ENCODE measurements around the gene LRRC41. TPM values are rescaled to one million over a fixed set of nuclear protein-coding genes. Genes with fewer than 3 reads are reported as not detected.
"Not testable (repeated sequence)": the region's sequence is repeated elsewhere in the genome, so short reads cannot be mapped to it uniquely, and the experiment has no call there.

LRRC41 gene
- total RNA-seq, 1 donor from 2014 or later = 106 TPM

DNA sequence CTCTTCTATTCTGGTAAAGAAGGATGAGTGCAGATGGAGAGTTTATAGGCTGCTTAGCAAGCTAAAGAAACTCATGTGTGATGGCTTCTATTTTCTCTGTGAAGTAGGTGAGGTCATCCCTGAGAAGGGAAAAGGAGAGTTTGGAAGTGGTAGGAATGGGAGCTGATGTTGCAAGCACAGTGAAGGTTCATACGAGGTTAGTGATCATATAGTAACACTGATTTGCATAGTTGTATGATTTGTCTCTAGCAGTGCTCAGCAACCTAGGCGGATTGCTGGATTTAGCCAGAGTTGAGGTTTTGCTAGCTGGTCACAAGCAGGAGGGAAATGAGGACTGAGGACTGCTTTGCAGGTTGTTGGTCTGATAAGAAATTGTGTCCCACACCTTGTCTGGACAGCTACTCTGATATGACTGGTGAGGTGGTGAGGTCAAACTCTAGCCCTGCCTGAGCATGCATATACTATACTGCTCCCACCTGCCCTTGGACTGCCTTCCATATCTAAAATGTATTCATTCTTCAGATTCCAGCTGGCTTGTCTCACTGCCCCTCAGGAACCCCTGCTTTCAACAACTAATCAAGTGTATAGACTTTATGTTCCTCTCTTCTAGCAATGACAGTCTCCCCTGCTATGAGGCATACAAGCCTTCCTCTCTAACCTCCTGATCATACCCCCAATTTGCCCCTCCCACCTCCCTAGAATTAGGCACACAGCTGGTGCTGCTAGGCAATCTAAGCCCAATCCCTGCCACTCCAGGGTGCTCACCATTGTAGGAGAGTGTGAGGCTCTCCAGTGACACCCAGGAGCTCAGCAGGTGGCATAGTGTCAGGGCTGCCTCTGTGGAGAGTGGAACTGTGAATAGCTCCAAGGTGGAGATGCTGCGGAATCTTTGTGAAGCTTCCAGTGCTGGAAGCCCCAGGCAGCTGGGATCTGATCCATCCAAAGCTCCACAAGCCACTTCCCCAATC is 18.5 kb downstream of the LRRC41 start:
- DNase-seq (ENCODE audit: low read depth) = no peak

DNA sequence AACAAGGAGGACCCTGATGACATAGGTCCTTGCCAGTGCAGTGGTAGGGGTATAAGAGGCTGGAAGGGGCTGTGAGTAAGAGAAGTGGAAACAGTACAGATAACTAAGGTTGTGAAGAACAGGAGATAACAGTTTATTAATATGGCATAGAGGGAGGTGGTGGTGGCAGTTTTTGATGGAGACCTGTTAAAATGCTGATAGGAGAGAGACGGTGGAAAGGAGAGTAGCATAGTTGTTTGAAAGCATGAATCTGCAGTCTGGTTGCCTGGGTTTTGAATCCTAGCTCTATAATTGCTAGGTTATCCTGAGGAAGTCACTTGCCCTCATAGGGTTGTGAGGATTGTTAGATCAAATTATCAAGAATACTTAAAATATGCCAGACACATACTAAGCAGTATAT is 19.4 kb downstream of the LRRC41 start:
- no peak for DNase-seq (ENCODE audit: low read depth)

DNA sequence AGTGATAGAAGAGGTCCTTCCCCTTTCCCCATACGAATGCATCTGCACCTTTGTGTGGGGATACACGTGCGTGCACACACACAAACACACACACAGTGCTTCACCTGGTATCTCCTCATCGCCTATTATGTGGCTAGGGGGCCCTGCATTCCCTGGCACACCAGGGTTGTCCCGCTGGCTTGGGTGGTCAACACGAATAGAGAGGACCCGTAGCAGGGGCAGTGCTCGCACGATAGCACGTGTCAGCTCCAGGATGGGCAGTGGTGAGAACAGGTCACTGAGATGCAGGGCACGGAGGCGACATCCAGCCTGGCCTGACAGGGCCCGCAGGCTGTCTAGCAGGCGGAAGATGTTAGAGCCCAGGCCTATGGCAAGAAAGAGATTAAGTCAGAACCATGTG is 22.4 kb downstream of the LRRC41 start:
- DNase-seq (ENCODE audit: low read depth) = no peak

- no peak for DNase-seq (ENCODE audit: low read depth)
Observed at GRCh38 chr1:46280092-46280491, 23.3 kb downstream of the LRRC41 start.

- DNase-seq (ENCODE audit: low read depth) = no peak
Observed at GRCh38 chr1:46278807-46279206, 24.6 kb downstream of the LRRC41 start.

DNA sequence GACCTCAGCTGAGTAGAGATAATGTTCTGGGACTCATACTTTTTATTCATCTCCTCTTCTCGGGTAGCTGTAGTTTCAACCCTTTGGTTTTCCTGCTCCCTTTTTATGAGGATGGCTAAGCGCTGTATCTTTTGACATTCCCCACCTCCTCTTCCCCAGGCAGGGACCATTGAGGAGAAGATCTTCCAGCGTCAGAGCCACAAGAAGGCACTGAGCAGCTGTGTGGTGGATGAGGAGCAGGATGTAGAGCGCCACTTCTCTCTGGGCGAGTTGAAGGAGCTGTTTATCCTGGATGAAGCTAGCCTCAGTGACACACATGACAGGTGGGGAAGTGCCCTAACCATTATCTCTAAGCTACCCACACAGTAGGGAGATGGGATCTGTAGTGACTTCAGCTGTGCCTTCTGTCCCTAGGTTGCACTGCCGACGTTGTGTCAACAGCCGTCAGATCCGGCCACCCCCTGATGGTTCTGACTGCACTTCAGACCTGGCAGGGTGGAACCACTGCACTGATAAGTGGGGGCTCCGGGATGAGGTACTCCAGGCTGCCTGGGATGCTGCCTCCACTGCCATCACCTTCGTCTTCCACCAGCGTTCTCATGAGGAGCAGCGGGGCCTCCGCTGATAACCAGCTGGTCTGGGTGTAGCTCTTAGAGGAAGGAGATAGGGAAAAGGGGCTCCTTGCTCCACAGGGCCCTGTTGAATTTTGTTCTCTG is 25.6 kb downstream of the LRRC41 start:
- DNase-seq (ENCODE audit: low read depth) = no peak

- no peak for DNase-seq (ENCODE audit: low read depth)
Observed at GRCh38 chr1:46275030-46275337, 28.4 kb downstream of the LRRC41 start.

GRCh38 chr1:46274225-46275029 is 29.0 kb downstream of the LRRC41 start:
- no peak for DNase-seq (ENCODE audit: low read depth)

- DNase-seq (ENCODE audit: low read depth) = no peak
Observed at GRCh38 chr1:46268578-46268977, 34.8 kb downstream of the LRRC41 start.

GRCh38 chr1:46263146-46263545 is 40.3 kb downstream of the LRRC41 start:
- no peak for DNase-seq (ENCODE audit: low read depth)

GRCh38 chr1:46262508-46262907 is 40.9 kb downstream of the LRRC41 start:
- no peak for DNase-seq (ENCODE audit: low read depth)

- DNase-seq (ENCODE audit: low read depth) = no peak
Observed at GRCh38 chr1:46256523-46256922, 46.9 kb downstream of the LRRC41 start.

DNA sequence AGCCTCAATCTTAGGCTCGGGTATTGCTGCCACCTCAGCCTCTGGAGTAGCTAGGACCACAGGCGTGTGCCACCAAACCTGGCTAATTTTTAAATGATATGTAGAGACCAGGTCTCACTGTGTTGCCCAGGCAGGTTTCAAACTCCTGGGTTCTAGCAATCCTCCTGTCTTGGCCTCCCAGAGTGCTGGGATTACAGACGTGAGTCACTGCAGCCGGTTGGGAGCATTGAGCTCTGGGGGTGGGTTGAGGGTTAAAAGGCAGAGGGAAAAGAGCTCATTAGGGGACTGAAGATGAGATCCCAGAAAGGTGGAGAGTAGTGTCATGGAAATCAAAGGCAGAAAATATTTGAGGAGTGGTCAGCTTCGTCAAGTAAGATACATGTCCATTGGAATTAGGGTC is 48.7 kb downstream of the LRRC41 start:
- DNase-seq (ENCODE audit: low read depth) = no peak

DNA sequence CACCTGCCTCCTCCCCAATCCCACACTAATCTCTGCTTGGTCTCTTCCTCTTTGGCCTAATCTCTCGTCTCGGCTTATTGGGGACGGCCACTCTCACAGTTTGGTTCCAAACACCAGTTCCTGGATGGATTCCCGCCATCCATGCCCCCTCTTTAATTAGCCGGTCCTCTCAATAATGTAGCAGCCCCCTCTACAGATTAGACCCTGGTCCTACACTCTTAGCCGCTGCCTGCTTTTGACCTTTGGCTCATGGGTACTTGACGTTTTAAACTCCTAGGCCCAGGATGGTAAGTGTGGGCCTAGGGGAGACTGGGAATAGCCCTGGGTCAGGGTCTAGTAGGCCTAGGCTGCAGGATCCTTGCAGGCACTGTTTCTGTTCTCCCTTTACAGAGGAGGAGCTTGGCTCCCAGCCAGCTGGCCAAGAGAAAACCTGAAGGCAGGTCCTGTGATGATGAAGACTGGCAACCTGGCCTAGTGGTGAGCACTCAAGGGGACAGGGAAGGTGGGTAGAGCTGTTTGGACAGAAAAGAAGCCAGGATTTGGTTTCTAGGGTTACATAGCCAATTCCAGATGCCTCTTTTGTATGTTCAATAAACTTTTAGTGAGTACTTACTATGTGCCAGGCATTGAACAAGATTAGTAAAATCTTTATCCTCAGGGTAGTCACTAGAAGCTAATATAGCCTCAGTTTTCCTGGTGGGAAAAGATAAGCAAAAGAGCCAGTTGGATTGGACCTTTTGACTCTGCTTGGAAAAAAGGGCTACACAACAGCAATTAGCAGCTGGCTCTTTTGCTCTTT is 55.1 kb downstream of the LRRC41 start:
- DNase-seq (ENCODE audit: low read depth) = peak; percentile 19

GRCh38 chr1:46247436-46248121 is 55.8 kb downstream of the LRRC41 start, which contains the start of gene RAD54L:
Gene RAD54L, plus strand, starts transcription at chr1:46247763. Its CDS starts 643 bp downstream, at chr1:46248406.
- peak; percentile 95 for DNase-seq (ENCODE audit: low read depth)

DNA sequence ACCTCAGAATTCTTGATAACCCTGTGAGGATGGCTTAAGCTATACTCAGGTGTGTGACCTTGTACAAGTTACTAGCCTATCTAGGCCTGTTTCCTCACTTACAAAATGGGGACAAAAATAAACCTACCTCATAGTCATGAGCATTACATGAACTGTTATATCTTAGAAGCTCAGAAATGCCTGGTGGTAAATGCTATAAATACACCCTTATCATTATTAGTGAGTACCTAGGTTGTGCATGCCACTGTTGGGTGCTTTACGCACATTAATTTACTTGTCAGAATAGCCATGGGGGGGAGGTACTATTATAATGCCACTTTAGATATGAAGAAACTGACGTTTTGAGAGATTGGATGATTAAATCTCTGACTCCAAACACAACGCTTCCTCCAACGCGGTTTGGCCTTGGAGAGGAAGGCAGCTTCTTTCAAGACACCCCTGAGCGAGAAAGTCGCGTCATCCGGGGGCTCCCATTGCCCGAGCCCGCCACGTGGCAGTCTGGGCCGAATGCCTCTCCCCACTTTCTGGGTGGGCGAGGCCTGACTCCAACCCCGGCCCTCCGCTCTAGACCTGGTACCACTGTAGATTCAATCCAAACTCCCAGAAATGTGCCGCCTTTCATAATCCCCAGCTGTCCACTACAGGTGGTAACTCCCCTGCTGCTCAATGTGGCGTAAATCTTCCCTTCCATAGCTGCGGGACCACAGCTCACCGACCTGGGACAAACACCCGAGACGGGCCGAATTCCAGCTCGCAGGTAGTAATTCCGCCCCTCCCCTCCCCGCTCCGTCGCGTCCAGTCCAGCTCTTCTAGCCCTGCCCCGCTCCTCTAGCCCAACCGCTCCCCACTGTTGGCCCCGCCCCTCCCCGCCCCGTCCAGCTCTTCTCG is 56.6 kb downstream of the LRRC41 start:
- DNase-seq (ENCODE audit: low read depth) = peak; percentile 25

DNA sequence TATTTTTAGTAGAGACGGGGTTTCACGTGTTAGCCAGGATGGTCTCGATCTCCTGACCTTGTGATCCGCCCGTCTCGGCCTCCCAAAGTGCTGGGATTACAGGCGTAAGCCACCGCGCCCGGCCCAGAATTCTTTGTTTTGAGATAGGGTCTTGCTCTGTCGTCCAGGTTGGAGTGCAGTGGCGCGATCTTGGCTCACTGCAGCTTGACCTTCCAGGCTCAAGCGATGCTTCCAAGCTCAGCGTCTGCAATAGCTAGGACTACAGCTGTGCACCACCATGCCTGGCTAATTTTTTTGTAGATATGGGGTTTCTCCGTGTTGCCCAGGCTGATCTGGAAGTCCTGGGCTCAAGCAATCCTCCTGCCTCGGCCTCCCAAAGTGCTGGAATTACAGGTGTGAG is 57.3 kb downstream of the LRRC41 start:
- DNase-seq (ENCODE audit: low read depth) = not testable (repeated sequence)

GRCh38 chr1:46244656-46245371 is 58.6 kb downstream of the LRRC41 start:
- DNase-seq (ENCODE audit: low read depth) = peak; percentile 26

DNA sequence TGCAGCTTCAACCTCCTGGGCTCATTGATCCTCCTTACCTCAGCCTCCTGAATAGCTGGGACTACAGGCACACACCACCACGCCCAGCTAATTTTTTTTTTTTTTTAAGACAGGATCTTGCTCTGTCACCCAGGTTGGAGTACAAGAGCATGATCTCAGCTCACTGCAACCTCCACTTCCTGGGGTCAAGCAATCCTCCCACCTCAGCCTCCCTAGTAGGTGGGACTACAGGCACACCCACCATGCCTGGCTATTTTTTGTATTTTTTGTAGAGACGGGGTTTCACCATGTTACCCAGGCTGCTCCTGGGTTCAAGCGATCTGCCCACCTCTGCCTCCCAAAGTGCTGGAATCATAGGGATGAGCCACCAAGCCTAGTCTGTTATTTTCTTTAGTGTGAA is 59.6 kb downstream of the LRRC41 start:
- DNase-seq (ENCODE audit: low read depth) = not testable (repeated sequence)

Data from renal cortical epithelial cell (primary cell).